PC-3 (cell line): ENCODE data around the gene USP17L19.
"Not testable (repeated sequence)": the region's sequence is repeated elsewhere in the genome, so short reads cannot be mapped to it uniquely, and the experiment has no call there.

Experiments
- EZH2 ChIP-seq: fragments of 300-600 bp; sonication (generic); IDR thresholded peaks from one replicate; pipeline ENCODE4 v1.6.1; 2017; ENCODE audit warnings: antibody characterized with exemption, mild to moderate bottlenecking, low read length; ENCODE audit not compliant: unreplicated experiment
- TF ChIP-seq, protein P1 (sequence below): fragments of 300-600 bp; sonication (generic); conservative IDR thresholded peaks from 2 replicates; pipeline ENCODE4 v1.5.1; 2017; ENCODE audit warnings: antibody characterized with exemption, low read depth, mild to moderate bottlenecking, low read length

DNA sequence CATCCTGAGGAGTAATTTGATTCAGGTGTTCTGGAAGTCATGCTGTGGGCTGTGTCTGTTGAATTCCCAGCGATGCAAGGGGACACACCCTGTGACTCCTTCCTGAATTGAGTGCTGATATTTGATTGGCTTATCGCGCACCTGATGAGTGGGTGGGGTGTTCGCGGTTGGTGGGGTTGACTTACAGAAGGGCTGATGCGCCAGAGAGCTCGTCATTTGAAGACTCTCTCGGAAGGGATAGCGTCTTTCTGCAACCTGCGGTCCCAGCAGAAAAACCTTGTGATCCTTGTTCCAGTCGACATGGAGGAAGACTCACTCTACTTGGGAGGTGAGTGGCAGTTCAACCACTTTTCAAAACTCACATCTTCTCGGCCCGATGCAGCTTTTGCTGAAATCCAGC lies at the start of gene USP17L19:
- TF ChIP-seq, protein P1, sequence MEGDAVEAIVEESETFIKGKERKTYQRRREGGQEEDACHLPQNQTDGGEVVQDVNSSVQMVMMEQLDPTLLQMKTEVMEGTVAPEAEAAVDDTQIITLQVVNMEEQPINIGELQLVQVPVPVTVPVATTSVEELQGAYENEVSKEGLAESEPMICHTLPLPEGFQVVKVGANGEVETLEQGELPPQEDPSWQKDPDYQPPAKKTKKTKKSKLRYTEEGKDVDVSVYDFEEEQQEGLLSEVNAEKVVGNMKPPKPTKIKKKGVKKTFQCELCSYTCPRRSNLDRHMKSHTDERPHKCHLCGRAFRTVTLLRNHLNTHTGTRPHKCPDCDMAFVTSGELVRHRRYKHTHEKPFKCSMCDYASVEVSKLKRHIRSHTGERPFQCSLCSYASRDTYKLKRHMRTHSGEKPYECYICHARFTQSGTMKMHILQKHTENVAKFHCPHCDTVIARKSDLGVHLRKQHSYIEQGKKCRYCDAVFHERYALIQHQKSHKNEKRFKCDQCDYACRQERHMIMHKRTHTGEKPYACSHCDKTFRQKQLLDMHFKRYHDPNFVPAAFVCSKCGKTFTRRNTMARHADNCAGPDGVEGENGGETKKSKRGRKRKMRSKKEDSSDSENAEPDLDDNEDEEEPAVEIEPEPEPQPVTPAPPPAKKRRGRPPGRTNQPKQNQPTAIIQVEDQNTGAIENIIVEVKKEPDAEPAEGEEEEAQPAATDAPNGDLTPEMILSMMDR: not testable (repeated sequence)
- not testable (repeated sequence) for TF ChIP-seq EZH2
